HG03175 (cell line): ENCODE data around the gene PLEKHO1.
A peak's percentile ranks its signal among the peaks of the same experiment; 100 is the strongest.
"Not testable (repeated sequence)": the region's sequence is repeated elsewhere in the genome, so short reads cannot be mapped to it uniquely, and the experiment has no call there.

ENCODE experiments used
- ATAC-seq: cut with Tn5 transposase; IDR thresholded peaks from one replicate; pipeline ENCODE4 v1.9.1; 2021; ENCODE audit warnings: mild to moderate bottlenecking, moderate library complexity; ENCODE audit not compliant: unreplicated experiment

Gene PLEKHO1, protein sequence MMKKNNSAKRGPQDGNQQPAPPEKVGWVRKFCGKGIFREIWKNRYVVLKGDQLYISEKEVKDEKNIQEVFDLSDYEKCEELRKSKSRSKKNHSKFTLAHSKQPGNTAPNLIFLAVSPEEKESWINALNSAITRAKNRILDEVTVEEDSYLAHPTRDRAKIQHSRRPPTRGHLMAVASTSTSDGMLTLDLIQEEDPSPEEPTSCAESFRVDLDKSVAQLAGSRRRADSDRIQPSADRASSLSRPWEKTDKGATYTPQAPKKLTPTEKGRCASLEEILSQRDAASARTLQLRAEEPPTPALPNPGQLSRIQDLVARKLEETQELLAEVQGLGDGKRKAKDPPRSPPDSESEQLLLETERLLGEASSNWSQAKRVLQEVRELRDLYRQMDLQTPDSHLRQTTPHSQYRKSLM

DNA sequence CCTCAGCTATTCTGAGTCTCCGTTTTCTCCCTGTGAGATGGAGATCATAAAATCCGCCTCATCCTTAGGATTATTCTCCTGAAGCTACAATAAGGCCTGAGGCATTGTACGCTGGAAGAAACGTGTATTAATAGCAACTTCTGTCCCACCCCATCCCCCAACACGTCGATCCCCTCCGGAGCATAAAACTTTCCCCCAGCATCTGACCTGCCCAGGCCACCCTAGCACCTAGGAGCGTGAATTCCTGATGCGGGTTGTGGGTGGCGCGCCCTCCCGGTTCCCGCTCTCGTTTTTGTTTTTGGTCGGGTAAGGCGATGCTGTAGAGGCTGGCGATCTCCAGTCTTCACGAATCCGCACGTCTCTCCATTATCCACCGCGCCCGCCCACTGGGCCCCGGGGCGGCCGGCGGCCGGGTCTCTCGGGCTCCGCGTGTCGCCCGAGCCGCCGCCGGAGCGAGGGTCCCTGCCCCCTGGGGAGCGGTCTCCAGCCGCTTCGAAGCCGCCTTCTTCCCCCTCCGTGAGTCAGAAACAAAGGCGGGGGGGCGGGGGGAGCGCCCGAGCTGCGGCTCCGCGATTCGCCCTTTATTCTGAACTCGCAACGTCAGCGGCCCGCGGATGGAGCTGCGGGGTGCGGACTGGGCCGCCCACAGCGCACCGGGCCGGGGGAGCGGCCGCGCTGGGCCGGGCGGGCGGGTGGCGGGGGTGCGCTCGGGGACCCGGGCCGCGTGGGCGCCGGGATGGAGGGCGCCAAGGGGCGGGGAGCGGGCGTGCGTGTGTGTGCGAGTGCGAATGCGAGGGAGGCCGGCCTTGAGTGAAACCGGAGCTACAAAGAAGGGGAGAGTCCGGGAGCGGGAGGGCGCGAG is at the start of gene PLEKHO1:
PLEKHO1 (plus strand) TSS at position 646 of the 862 bp plus-strand sequence. CDS start 342 bp downstream, outside the sequence.
- ATAC-seq: peak; percentile 60

DNA sequence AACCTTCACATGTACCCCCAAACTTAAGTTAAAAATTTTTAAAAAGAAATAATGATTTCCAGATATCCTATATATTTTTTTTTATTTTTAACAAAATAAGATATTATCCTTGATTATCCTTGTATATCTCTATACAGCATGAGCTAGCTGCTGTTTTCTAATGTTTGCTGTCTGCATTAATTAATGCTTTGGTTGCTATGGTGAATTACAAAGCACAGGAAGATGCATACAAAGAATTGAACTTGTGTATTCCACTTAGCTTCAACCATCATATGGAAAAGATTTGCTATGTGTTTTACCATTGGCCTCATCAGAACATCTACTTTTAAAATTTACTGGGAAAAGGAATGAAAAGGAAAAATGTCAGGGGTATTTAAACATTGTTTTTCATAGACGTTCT is 46.7 kb upstream of the PLEKHO1 start:
- ATAC-seq: no peak

DNA sequence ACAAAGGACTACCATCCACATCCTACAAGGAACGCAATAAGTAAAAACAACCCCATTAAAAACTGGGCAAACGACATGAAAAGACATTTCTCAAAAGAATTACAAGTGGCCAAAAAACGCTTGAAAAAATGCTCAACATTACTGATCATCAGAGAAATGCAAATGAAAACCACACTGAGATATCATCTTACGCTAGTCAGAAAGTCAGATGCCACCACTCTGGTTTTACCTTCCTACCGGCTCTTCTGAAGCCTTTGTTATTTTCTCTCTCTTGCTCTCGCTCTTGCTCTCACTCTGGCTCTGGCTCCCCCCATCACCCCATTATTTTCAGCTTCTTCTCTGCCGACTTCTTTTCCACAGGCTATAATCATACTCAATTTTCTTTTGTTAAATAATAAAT is 43.4 kb upstream of the PLEKHO1 start:
- ATAC-seq: no peak

DNA sequence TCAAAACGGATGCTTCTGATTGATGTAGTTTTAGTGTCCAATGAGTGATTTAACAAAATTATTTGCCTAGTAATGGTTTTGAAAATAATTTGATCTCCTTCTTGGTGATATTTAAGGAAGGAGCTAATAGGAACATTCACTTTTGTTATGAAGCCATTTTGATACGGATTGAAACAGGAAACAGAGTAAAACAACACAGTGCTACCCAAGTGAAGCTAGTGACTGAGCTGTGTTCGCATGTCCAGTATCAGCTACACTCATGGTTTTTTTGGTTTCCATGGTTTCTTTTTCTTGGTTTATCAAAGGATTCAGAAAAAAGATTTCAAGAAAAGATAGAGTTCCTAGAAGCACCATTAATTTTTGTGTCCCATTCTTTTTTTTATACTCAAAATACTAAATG is 40.1 kb upstream of the PLEKHO1 start:
- ATAC-seq: no peak

DNA sequence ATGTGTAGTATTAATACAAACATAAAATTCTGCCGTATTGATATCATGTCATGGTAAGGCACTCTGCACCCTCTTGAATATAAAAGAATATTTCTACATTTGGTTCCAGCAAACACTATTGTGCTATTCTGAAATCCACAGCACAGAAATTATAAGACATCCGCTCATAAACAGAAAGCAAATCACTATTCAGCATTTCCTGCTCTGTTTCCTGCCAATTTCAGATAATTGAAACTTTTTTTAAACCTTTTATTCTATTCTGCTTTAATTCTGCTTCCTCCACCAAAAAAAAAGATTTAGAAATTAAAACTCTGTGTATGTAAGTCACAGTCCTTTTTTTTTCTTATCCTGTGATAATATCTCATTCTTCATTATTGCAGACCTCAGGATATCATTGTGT is 39.6 kb upstream of the PLEKHO1 start:
- no peak for ATAC-seq

DNA sequence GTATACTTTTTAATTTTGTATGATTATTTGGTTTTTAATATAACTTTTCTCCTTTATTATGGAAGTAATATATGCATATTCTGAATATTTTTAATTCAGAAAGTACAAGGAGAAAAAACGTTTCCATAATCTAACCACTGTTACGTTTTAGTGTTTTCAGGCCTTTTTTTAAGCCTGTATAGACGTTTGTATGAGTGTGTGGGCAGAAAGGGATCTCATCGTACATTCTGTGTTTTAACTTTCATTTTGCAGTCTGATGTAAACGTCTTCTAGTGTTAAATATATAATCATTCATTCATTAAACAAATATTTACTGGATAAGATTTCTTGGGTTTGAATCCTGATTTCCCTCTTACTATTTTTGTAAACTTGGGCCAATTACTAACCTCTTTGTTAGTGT is 38.0 kb upstream of the PLEKHO1 start:
- ATAC-seq: no peak

DNA sequence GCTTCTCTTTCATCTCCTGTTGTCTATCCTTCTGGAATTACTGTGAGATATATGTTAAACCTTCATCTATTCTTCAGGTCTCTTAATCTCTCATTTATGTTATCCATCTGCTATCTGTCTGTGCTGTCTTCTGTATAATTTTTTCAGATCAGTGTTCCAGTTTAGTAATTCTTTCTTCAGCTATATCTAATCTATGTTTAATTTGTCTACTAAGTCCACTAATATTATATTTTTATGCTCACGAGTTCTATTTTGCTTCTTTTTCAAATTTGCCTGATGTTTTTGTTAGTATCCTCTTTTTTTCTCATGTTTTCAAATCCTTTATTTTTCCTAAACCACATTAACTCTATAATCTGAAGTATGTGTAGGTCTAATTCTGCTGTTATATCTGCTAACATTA is 34.6 kb upstream of the PLEKHO1 start:
- no peak for ATAC-seq

DNA sequence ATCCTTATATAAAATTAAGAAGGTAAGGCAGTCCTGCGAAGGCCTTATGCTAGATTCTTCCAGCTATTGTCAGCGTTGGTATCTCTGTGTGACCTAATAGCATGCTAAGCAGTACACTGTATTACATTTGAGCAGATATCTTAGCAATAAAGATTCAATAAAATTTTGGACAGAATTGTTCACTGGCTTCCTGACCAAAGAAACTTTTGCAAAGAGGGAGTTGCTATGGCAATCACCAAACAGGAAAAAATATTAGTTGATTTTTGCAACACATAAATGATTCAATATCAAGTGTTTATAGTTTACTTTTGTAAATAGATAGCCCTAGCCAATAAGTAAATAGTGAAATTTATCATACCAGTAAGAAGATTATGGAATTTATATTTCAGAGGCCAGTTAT is 31.0 kb upstream of the PLEKHO1 start:
- no peak for ATAC-seq

DNA sequence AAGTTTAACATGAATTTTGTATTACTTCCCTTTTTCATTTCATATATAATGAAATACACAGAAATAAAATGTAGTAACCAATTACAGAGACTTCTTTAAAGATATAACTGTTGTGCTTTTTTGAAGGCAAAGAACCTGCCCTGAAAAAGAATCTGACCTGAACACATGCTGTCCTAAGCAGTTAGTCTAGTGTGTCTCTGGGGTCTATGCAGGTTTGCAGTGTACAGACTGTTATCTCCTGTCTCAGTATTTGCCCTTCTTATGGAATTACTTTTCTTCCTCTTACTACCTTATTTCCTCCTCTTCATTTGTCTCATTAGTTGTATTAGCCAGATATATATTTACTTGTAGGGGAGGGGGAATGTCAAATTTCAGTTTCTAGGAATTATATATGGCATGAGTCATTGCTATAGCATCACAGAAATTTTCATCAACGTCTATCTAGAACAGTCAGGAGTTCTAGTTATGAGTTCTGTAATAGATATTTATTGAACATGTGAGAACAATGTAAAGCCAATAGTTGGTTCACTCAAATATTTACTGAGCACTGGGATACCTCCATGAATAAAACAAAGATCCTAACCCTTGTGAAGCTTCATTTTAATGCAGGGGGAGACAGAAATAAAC is 28.4 kb upstream of the PLEKHO1 start:
- ATAC-seq: no peak

DNA sequence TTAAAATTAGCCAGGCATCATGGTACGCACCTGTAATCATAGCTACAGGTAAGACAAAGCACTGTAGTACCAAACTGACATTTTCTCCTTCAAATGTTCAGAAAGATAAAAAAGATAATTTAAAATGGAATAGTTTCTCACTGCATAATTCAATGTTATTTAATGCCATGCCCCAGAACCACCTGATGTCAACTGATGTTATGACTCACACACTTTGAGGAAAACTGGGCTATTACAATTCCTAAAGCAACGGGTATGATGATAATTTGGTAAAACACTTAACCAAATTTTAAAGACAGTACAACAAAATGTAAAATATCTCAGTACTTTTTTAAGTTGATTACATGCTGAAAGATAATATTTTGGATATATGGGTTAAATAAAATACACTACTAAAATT is 22.9 kb upstream of the PLEKHO1 start:
- ATAC-seq: no peak

DNA sequence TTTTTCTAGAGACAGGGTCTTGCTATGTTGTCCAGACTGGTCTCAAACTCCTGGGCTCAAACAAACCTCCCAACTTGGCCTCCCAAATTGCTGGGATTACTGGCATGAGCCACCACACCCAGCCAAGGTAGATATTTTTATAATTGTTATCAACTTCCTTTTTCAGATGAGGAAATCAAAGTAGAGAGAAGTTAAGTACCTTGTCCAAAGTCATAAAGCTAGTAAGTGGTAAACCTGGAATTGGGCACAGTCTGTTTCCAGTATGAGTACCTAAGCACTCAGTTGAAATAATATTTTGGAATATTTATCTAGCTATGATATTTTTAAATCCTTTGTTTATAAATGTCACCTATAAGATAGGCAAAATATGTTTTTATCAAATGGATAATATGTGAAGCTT is 22.3 kb upstream of the PLEKHO1 start:
- ATAC-seq: no peak

DNA sequence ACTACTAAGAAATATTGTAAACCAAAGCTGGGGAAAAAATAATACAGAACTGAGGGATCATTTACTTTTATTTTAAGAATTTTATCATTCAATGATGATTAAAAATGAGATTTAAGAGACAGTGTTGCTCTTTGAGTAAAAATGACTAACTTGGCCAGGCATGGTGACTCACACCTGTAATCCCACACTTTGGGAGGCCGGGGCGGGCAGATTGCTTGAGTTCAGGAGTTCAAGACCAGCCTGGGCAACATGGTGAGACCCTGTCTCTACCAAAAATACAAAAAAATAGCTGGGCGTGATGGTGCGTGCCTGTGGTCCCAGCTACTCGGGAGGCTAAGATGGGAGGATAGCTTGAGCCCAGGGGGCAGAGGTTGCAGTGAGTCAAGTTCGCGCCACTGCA is 21.8 kb upstream of the PLEKHO1 start:
- no peak for ATAC-seq

DNA sequence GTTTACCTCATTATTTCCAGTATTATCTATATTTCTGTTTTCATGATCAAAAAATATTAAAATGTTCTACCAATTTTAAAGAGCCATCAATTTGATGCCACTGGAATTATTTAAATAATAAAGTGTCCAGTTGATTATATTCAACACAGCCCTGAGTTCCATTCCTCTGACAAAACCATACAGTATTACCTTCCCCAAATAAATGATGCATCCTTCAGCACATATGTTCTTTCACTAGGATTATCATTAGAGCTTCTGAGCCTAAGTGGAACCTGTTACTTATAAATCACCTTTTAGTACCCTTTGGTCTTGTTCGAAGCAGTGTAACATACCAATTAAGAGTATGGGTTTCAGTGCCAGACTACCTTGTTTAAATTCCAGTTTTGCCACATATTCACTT is 17.3 kb upstream of the PLEKHO1 start:
- no peak for ATAC-seq

DNA sequence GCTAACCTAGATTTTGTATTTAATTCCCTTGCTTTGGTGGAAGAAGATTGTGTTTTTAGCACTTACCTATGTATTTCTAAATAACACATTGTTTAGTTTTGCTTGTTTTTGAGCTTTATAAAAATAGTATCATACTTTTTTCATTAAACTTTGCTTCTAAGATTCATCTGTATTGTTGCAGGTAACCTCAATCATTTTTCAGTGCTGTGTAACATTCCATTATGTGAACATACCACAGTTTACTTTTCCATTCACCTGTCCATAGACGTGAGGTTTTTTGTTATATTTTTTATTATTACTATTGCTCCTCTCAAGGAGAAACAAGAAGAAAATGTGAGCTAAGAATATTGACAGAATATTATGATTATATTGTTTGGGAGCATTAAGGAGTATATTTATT is 15.2 kb upstream of the PLEKHO1 start:
- ATAC-seq: no peak

DNA sequence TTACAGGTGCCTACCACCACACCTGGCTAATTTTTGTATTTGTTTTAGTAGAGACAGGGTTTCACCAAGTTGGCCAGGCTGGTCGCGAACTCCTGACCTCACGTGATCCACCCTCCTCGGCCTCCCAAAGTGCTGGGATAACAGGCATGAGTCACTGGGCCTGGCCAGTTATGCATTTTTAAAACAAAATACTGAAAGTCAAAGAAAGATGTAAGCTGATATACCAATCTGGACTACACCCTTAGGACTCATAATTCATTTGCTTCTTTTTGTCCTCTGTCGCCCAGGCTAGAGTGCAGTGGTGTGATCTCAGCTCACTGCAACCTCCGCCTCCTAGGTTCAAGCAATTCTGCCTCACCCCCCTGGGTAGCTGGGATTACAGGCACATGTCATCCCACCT is 14.3 kb upstream of the PLEKHO1 start:
- ATAC-seq: not testable (repeated sequence)

DNA sequence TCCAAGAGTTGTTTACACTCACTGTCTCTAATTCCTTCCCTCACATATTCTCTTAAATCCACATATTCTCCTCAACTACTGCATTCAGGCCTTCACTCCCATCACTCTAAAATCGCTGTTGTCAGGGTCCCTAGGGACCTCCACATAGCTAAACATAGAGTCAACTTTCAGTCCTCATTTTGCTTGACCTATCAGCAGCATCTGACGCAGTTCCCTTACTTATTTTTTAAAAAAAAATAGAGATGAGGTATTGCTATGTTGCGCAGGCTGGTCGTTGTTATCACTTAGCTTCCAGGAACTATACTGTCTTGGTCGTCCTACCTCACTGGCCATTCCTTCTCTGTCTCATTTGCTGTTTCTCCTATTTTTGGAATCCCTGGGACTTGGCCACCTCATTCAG is 11.7 kb upstream of the PLEKHO1 start:
- no peak for ATAC-seq

DNA sequence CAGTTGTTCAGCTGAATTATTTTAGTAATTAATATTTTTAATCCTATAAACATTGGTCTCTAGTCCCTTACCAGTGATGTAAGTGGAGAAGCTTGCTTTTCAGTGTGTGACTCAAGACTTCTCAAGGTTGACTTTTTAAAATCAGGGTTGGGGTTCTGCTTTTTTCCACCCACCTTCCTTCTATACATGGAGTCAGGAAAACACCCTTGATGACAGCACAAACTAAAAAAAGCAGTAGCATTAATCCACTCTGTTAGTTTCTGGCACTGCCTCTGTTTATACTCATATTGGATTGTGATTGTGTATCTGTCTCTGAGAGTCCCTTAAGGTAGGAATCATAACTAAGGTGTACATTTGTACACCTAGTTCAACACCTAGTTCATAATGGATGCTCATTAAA is 8.3 kb upstream of the PLEKHO1 start:
- no peak for ATAC-seq

DNA sequence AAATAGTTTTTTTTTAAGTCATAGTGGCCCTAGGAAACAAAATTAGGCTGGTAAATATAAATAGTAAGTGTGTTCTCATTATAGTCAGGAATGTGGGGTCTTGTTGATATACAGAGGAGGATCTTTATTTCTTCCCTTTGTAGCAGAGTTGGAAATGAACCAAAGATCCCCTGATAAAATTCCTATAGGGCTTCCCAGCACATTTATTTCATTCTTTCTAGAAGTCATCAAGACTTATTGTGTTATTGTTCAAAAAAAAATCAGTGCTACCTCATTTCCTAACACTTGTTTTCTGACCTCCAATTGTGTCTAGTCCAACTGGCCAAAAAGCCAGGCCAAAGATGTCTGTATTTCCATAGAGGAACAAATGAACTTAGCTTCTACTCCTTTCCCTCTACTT is 7.6 kb upstream of the PLEKHO1 start:
- no peak for ATAC-seq

DNA sequence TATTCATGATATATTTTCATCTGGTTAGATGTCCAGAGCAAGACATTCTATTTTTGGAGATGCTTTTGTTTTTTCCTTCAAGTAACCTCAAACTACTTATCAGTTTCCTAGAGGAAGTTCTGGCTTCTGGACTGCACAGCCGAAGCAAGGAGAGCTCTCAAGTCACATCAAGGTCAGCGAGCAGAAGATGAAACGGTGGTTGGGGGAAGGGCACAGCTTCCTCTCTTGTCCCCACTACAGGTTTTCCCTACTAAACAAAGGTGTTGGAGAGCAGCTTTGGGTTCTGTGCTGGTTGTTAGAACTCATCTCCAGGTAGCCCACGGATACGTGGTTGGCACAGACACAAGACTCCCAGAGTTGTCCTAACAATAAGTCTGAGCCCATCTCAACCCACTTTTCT is 5.1 kb upstream of the PLEKHO1 start:
- no peak for ATAC-seq

DNA sequence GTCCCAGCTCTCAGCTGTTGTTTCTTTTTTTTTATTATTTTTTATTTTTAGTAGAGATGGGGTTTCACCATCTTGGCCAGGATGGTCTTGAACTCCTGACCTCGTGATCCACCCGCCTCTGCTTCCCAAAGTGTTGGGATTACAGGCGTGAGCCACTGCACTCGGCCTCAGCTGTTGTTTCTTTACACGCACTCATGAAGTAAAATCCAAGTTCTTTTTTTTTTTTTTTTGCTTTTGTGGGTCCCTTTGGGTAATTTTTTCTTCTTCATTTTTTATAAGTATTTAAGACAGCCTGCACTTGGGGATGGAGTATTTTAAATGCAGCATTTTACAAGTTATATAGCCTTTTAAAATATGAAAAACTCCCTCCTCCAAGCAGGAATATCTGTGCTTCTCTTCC is 3.7 kb upstream of the PLEKHO1 start:
- ATAC-seq: not testable (repeated sequence)

DNA sequence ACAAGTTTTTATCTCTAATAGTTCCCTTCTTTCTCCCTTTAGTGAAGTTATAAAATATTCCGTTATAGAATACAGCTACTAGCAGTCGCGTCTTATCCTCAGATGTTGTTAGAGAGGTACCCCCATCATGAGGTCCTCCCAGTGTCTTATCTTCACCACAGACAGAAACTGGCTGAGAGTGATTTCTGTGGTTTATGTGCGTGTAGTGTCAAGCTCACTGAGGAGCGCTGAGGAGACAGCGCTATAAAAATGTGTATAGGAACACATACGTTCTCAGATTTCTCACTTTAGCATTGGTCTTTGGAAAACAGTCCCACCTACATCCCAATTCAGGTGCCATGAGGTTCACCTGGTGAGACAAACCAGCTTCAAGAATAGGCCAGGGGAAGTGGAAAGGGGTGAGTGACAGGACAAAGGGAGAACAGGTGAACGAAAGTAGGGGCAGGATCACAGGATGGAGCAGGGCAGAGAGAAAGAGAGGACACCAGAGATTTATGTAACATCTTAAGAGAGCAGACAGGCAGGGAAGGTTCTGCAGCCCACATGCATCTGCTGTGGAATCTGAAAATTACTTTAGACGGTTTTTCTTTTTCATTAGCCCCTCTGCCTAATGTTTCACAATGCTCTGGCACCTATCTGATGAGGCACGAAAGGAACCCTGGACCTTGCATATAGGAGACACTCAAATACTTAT is 2.7 kb upstream of the PLEKHO1 start:
- ATAC-seq: no peak
